SJSA1 (cell line): ENCODE data around the gene EBI3. TPM values are rescaled to one million over a fixed set of nuclear protein-coding genes. Genes with fewer than 3 reads are reported as not detected.
"Not testable (repeated sequence)": the region's sequence is repeated elsewhere in the genome, so short reads cannot be mapped to it uniquely, and the experiment has no call there.

Experiments used
- DNase-seq, 2 experiments: peaks; one replicate each; pipeline ENCODE4 v3.0.0-alpha.2; 2015 to 2020; ENCODE audit warnings: low spot score in 2 of 2, low read depth in 1 of 2
- H3K27ac ChIP-seq: fragments of 250-450 bp; sonication (Bioruptor Pico); 2 replicates; pipeline ENCODE4 v1.5.1; 2020; ENCODE audit warnings: mild to moderate bottlenecking, moderate library complexity
- H3K27me3 ChIP-seq: fragments of 250-450 bp; sonication (Bioruptor Pico); replicated peaks from 2 replicates; pipeline ENCODE4 v1.5.1; 2020; ENCODE audit warnings: mild to moderate bottlenecking, moderate library complexity
- H3K36me3 ChIP-seq: fragments of 250-450 bp; sonication (Bioruptor Pico); 2 replicates; pipeline ENCODE4 v1.5.1; 2020; ENCODE audit warnings: mild to moderate bottlenecking
- H3K4me1 ChIP-seq: fragments of 250-450 bp; sonication (Bioruptor Pico); replicated peaks from 2 replicates; pipeline ENCODE4 v1.6.1; 2021; ENCODE audit warnings: mild to moderate bottlenecking
- H3K4me3 ChIP-seq: fragments of 250-450 bp; sonication (Bioruptor Pico); 2 replicates; pipeline ENCODE4 v1.5.1; 2020; ENCODE audit warnings: mild to moderate bottlenecking
- H3K9me3 ChIP-seq: fragments of 250-450 bp; sonication (Bioruptor Pico); replicated peaks from 2 replicates; pipeline ENCODE4 v1.5.1; 2020; ENCODE audit warnings: mild to moderate bottlenecking
- total RNA-seq: library from RNA; depleted of rRNA; stranded (reverse); fragments of >200 nt; shearing (Covaris generic); gene quantifications from 2 replicates; pipeline ENCODE4 v1.2.3, GENCODE V29; 2014; rRNA removed

The EBI3 gene
- total RNA-seq, 1 experiment from 2014 or later = not detected

GRCh38 chr19:4286141-4286540 lies 56.8 kb downstream of the EBI3 start:
- not testable (repeated sequence) for H3K4me1 ChIP-seq, H3K4me3 ChIP-seq, H3K9me3 ChIP-seq, H3K27ac ChIP-seq, H3K36me3 ChIP-seq, DNase-seq
- peaks cover 47% of the 10 kb centered on the region for H3K27me3 ChIP-seq

Other genes with a start within 250 kb of the EBI3 start
- 1,069 and 1,568 TPM in 2 replicates for gene EEF2, start 244.1 kb upstream of the EBI3 start, total RNA-seq
- gene PIAS4, start 221.8 kb upstream of the EBI3 start, total RNA-seq = 17.3 and 20.7 TPM in 2 replicates
- gene ZBTB7A, start 162.6 kb upstream of the EBI3 start, total RNA-seq = 15.9 and 20.7 TPM in 2 replicates
- gene MAP2K2, start 105.4 kb upstream of the EBI3 start, total RNA-seq = 182 and 188 TPM in 2 replicates
- not detected in 2 replicates for gene CREB3L3, start 75.9 kb upstream of the EBI3 start, total RNA-seq
- gene SIRT6, start 47.0 kb upstream of the EBI3 start, total RNA-seq = 18.4 and 25.9 TPM in 2 replicates
- 0.05 and 0.09 TPM in 2 replicates for gene ANKRD24, start 46.8 kb upstream of the EBI3 start, total RNA-seq
- 20.2 and 24.1 TPM in 2 replicates for gene YJU2, start 17.6 kb downstream of the EBI3 start, total RNA-seq
- not detected in 2 replicates for gene SHD, start 49.7 kb downstream of the EBI3 start, total RNA-seq
- not detected in 2 replicates for gene TMIGD2, start 72.9 kb downstream of the EBI3 start, total RNA-seq
- 4.5 and 6.9 TPM in 2 replicates for gene FSD1, start 75.1 kb downstream of the EBI3 start, total RNA-seq
- 1.9 and 3.1 TPM in 2 replicates for gene STAP2, start 109.3 kb downstream of the EBI3 start, total RNA-seq
- 4.6 and 6.5 TPM in 2 replicates for gene MPND, start 114.0 kb downstream of the EBI3 start, total RNA-seq
- gene SH3GL1, start 171.0 kb downstream of the EBI3 start, total RNA-seq = 60.5 and 79.7 TPM in 2 replicates
- gene CHAF1A, start 173.1 kb downstream of the EBI3 start, total RNA-seq = 36.4 and 70.3 TPM in 2 replicates
- 39.3 and 66.8 TPM in 2 replicates for gene UBXN6, start 228.3 kb downstream of the EBI3 start, total RNA-seq
- gene HDGFL2, start 242.8 kb downstream of the EBI3 start, total RNA-seq = 58.7 and 71.4 TPM in 2 replicates